GM21619 (cell line): ENCODE results near the gene ASAP3.
"Not testable (repeated sequence)": the region's sequence is repeated elsewhere in the genome, so short reads cannot be mapped to it uniquely, and the experiment has no call there.

Experiments
- ATAC-seq: cut with Tn5 transposase; IDR thresholded peaks from one replicate; pipeline ENCODE4 v1.9.1; 2021; ENCODE audit not compliant: unreplicated experiment

ASAP3 gene

GRCh38 chr1:23515905-23516304, 31.9 kb upstream of the ASAP3 start:
- no peak for ATAC-seq

GRCh38 chr1:23514111-23514679, 30.2 kb upstream of the ASAP3 start:
- no peak for ATAC-seq

GRCh38 chr1:23509896-23510295, 25.9 kb upstream of the ASAP3 start:
- ATAC-seq, result no peak

- no peak for ATAC-seq
Observed at GRCh38 chr1:23506376-23507107, 22.6 kb upstream of the ASAP3 start.

- ATAC-seq, result no peak
Observed at GRCh38 chr1:23505851-23506250, 21.9 kb upstream of the ASAP3 start.

- not testable (repeated sequence) for ATAC-seq
Observed at GRCh38 chr1:23504156-23504555, 20.2 kb upstream of the ASAP3 start.

GRCh38 chr1:23502951-23503350, 19.0 kb upstream of the ASAP3 start:
- ATAC-seq, result no peak

- ATAC-seq, result no peak
Observed at GRCh38 chr1:23500466-23500865, 16.5 kb upstream of the ASAP3 start.

GRCh38 chr1:23497777-23498439, 13.9 kb upstream of the ASAP3 start:
- ATAC-seq, result no peak

GRCh38 chr1:23496490-23497181, 12.7 kb upstream of the ASAP3 start:
- ATAC-seq, result no peak

GRCh38 chr1:23494836-23495235, 10.9 kb upstream of the ASAP3 start:
- ATAC-seq, result not testable (repeated sequence)

- not testable (repeated sequence) for ATAC-seq
Observed at GRCh38 chr1:23492776-23493175, 8.8 kb upstream of the ASAP3 start.

GRCh38 chr1:23492132-23492720, 8.2 kb upstream of the ASAP3 start:
- no peak for ATAC-seq

GRCh38 chr1:23489842-23490241, 5.9 kb upstream of the ASAP3 start:
- no peak for ATAC-seq

GRCh38 chr1:23485002-23485332, 988 bp upstream of the ASAP3 start:
- no peak for ATAC-seq

GRCh38 chr1:23484253-23485001, 448 bp upstream of the ASAP3 start:
- ATAC-seq, result peak; percentile 54

GRCh38 chr1:23481904-23482303, 2.1 kb downstream of the ASAP3 start:
- ATAC-seq, result no peak

GRCh38 chr1:23481026-23481597, 2.9 kb downstream of the ASAP3 start:
- ATAC-seq, result no peak

GRCh38 chr1:23480187-23481025, 3.6 kb downstream of the ASAP3 start:
- no peak for ATAC-seq

GRCh38 chr1:23479666-23479941, 4.4 kb downstream of the ASAP3 start:
- no peak for ATAC-seq
